Islet precursor cell (in vitro differentiated cells): ENCODE measurements around the gene CDK16.

Experiments used
- DNase-seq: peaks from one replicate; pipeline ENCODE4 v3.0.0-alpha.2; 2018

The CDK16 gene

GRCh38 chrX:47218280-47218919, at the start of gene CDK16:
TSS of gene CDK16 (plus strand) at chrX:47218681. CDS start at chrX:47223558, 4,877 bp downstream.
- peak; percentile 92 for DNase-seq

GRCh38 chrX:47169273-47169672, 49.2 kb upstream of the CDK16 start:
- peak; percentile 43 for DNase-seq

GRCh38 chrX:47169726-47170515, 48.6 kb upstream of the CDK16 start:
- DNase-seq: peak; percentile 49

- peak; percentile 32 for DNase-seq
These were observed 47.4 kb upstream of the CDK16 start for GRCh38 chrX:47170861-47171692.

GRCh38 chrX:47171996-47172395, 46.5 kb upstream of the CDK16 start:
- DNase-seq: peak; percentile 19

- DNase-seq: no peak
These were observed 45.9 kb upstream of the CDK16 start for GRCh38 chrX:47172549-47172948.

GRCh38 chrX:47172971-47173792, 45.3 kb upstream of the CDK16 start:
- DNase-seq: peak; percentile 22

- DNase-seq: peak; percentile 35
These were observed 44.1 kb upstream of the CDK16 start for GRCh38 chrX:47174376-47174775.

GRCh38 chrX:47174846-47175587, 43.5 kb upstream of the CDK16 start:
- peak; percentile 32 for DNase-seq

GRCh38 chrX:47175588-47175980, 42.9 kb upstream of the CDK16 start:
- DNase-seq: no peak

GRCh38 chrX:47176101-47176740, 42.3 kb upstream of the CDK16 start:
- DNase-seq: peak; percentile 29

GRCh38 chrX:47177079-47177478, 41.4 kb upstream of the CDK16 start:
- DNase-seq: peak; percentile 20

- peak; percentile 31 for DNase-seq
These were observed 40.1 kb upstream of the CDK16 start for GRCh38 chrX:47178337-47178736.

GRCh38 chrX:47179221-47179927, 39.1 kb upstream of the CDK16 start:
- peak; percentile 43 for DNase-seq

GRCh38 chrX:47179928-47180255, 38.6 kb upstream of the CDK16 start:
- peak; percentile 36 for DNase-seq

GRCh38 chrX:47180346-47180745, 38.1 kb upstream of the CDK16 start:
- DNase-seq: peak; percentile 27

- DNase-seq: no peak
These were observed 37.2 kb upstream of the CDK16 start for GRCh38 chrX:47181301-47181700.

GRCh38 chrX:47182106-47182700, 36.3 kb upstream of the CDK16 start:
- peak; percentile 28 for DNase-seq

GRCh38 chrX:47184486-47184885, 34.0 kb upstream of the CDK16 start:
- DNase-seq: no peak

GRCh38 chrX:47185241-47185640, 33.2 kb upstream of the CDK16 start:
- no peak for DNase-seq
